Activated T-helper 1 cell treated with anti-CD3 and anti-CD28 coated beads, Interleukin-12 subunit alpha, Interleukin-12 subunit beta, Interleukin-2, Interleukin-4 antibody, amounts not matched to agents 30 ng/mL and 10 ng/mL and 1 ng/mL, durations not matched to agents 14 hours and 24 hours and 36 hours (primary cell): ENCODE data around the gene SLC38A3. TPM values are rescaled to one million over a fixed set of nuclear protein-coding genes. Genes with fewer than 3 reads are reported as not detected.

ENCODE experiments used
- DNase-seq: peaks from one replicate; pipeline ENCODE4 v3.0.0; 2021; ENCODE audit warnings: low spot score
- H3K27ac Mint-ChIP-seq: one replicate; pipeline ENCODE4 v1.8.0; 2021; ENCODE audit warnings: mild to moderate bottlenecking, mixed read lengths
- H3K27me3 Mint-ChIP-seq: one replicate; pipeline ENCODE4 v1.8.0; 2022; ENCODE audit warnings: mild to moderate bottlenecking, moderate library complexity, mixed read lengths; ENCODE audit not compliant: insufficient read depth
- H3K36me3 Mint-ChIP-seq: one replicate; pipeline ENCODE4 v1.8.0; 2021; ENCODE audit warnings: low read depth, mixed read lengths
- H3K4me1 Mint-ChIP-seq: one replicate; pipeline ENCODE4 v1.8.0; 2021; ENCODE audit warnings: low read depth, mixed read lengths
- H3K4me3 Mint-ChIP-seq: one replicate; pipeline ENCODE4 v1.8.0; 2021; ENCODE audit warnings: mild to moderate bottlenecking, moderate library complexity, mixed read lengths
- H3K9me3 Mint-ChIP-seq: one replicate; pipeline ENCODE4 v1.8.0; 2021; ENCODE audit warnings: mixed read lengths
- intact Hi-C: fragments of 100-400 bp; cut with micrococcal nuclease; formaldehyde crosslinking; loops from one replicate; pipeline ENCODE4 v1.15.1; 2024
- total RNA-seq: library from RNA; stranded (reverse); gene quantifications from 2 replicates; pipeline ENCODE4 v1.2.3, GENCODE V29; 2022

The SLC38A3 gene
- total RNA-seq, 1 donor from 2014 or later, result not detected

DNA sequence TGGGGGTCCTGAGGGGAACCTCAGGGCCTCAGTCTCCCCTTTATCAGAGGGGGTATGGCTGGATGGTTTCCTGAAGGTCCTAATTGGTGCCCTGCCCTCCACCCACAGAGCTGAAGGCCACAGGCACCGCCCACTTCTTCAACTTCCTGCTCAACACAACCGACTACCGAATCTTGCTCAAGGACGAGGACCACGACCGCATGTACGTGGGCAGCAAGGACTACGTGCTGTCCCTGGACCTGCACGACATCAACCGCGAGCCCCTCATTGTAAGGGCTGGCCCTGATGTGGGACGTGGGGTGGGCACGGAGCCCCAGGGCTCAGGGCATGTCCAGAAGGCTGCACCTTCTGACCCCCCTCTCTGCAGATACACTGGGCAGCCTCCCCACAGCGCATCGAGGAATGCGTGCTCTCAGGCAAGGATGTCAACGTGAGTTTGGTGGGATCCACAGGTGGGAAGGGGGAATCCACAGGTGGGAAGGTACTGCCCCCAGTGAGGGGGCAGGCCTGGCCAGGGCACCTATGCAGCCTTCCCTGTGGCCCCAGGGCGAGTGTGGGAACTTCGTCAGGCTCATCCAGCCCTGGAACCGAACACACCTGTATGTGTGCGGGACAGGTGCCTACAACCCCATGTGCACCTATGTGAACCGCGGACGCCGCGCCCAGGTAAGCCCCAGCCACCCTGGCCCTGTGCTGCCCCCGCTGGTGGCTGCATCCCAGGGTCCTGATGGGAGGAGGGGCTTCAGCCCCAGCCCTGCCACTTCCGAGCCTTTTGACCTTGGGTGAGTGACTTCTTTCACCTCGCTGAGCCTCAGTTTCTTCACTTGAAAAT, 31.2 kb upstream of the SLC38A3 start:
- intact Hi-C loops, result no loop called here
- H3K4me3 Mint-ChIP-seq, result no peak overlapping the region
- no peaks in the 10 kb centered on the region for H3K9me3 Mint-ChIP-seq
- H3K4me1 Mint-ChIP-seq, result no peaks in the 10 kb centered on the region
- H3K27me3 Mint-ChIP-seq, result peaks cover 4% of the 10 kb centered on the region
- H3K27ac Mint-ChIP-seq, result no peak overlapping the region
- no peaks in the 10 kb centered on the region for H3K36me3 Mint-ChIP-seq
- no peak for DNase-seq

- no peaks in the 10 kb centered on the region for H3K4me1 Mint-ChIP-seq
- no peak overlapping the region for H3K4me3 Mint-ChIP-seq
- H3K9me3 Mint-ChIP-seq, result no peaks in the 10 kb centered on the region
Observed at GRCh38 chr3:50174517-50174895, 30.6 kb upstream of the SLC38A3 start.

GRCh38 chr3:50174947-50175524, 30.0 kb upstream of the SLC38A3 start:
- intact Hi-C loops, result no loop called here
- no peaks in the 10 kb centered on the region for H3K9me3 Mint-ChIP-seq
- peaks cover 2% of the 10 kb centered on the region for H3K27me3 Mint-ChIP-seq
- DNase-seq, result no peak
- no peaks in the 10 kb centered on the region for H3K4me1 Mint-ChIP-seq
- H3K4me3 Mint-ChIP-seq, result no peak overlapping the region
- no peaks in the 10 kb centered on the region for H3K36me3 Mint-ChIP-seq
- H3K27ac Mint-ChIP-seq, result no peak overlapping the region

More at GRCh38 chr3:50174517-50174895, 30.6 kb upstream of the SLC38A3 start:
- Mint-ChIP-seq H3K27me3 (peaks cover 4% of the 10 kb centered on the region), H3K36me3 (no peaks in the 10 kb centered on the region), H3K27ac (no peak overlapping the region)
- intact Hi-C loops, result no loop called here
- no peak for DNase-seq

- no peak overlapping the region for H3K27ac Mint-ChIP-seq
- no peaks in the 10 kb centered on the region for H3K27me3 Mint-ChIP-seq
- no peaks in the 10 kb centered on the region for H3K4me1 Mint-ChIP-seq
- no peaks in the 10 kb centered on the region for H3K36me3 Mint-ChIP-seq
- intact Hi-C loops, result no loop called here
- H3K9me3 Mint-ChIP-seq, result no peaks in the 10 kb centered on the region
- DNase-seq, result no peak
- no peak overlapping the region for H3K4me3 Mint-ChIP-seq
Observed at GRCh38 chr3:50177346-50177745, 27.7 kb upstream of the SLC38A3 start.

DNA sequence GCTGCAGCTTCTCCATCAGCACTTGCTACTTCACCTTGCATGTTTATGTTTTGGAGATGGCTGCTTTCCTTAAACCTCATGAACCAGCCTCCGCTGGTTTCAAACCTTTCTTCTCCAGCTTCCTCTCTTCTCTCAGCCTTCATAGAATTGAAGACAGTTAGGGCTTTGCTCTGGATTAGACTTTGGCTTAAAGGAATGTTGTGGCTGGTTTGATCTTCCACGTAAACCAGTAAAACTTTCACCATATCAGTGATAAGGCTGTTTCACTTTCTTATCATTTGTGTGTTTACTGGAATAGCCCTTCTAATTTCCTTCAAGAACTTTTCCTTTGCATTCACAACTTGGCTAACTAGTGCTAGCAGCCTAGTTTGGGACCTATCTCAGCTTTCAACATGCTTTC, 25.4 kb upstream of the SLC38A3 start:
- H3K27ac Mint-ChIP-seq, result no peak overlapping the region
- DNase-seq, result no peak
- no peaks in the 10 kb centered on the region for H3K4me1 Mint-ChIP-seq
- no peaks in the 10 kb centered on the region for H3K9me3 Mint-ChIP-seq
- intact Hi-C loops, result no loop called here
- no peak overlapping the region for H3K4me3 Mint-ChIP-seq
- H3K27me3 Mint-ChIP-seq, result no peaks in the 10 kb centered on the region
- H3K36me3 Mint-ChIP-seq, result no peaks in the 10 kb centered on the region

GRCh38 chr3:50181985-50182384, 23.1 kb upstream of the SLC38A3 start:
- H3K27me3 Mint-ChIP-seq, result no peaks in the 10 kb centered on the region
- H3K4me1 Mint-ChIP-seq, result no peaks in the 10 kb centered on the region
- no peaks in the 10 kb centered on the region for H3K36me3 Mint-ChIP-seq
- intact Hi-C loops, result no loop called here
- DNase-seq, result no peak
- H3K4me3 Mint-ChIP-seq, result no peak overlapping the region
- H3K9me3 Mint-ChIP-seq, result no peaks in the 10 kb centered on the region
- no peak overlapping the region for H3K27ac Mint-ChIP-seq

DNA sequence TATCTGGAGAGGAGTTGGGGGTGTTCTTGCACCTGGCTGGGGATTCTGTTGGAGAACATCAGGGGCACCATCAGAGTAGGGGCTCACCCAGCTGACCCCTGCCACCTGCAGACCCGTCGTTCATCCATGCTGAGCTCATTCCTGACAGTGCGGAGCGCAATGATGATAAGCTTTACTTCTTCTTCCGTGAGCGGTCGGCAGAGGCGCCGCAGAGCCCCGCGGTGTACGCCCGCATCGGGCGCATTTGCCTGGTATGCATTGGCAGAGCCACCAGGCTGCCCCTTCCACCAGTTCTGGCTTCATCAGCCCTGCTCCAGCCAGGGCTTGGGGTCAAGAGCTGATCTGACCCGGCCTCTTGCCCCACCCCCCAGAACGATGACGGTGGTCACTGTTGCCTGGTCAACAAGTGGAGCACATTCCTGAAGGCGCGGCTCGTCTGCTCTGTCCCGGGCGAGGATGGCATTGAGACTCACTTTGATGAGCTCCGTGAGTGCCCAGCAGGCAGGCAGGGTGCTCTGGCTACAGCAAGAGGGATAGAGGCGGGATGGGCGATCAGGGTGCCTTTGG, 22.5 kb upstream of the SLC38A3 start:
- DNase-seq, result no peak
- Mint-ChIP-seq H3K4me3 (no peak overlapping the region), H3K27me3 (no peaks in the 10 kb centered on the region), H3K27ac (no peak overlapping the region), H3K36me3 (no peaks in the 10 kb centered on the region), H3K9me3 (no peaks in the 10 kb centered on the region), H3K4me1 (no peaks in the 10 kb centered on the region)
- intact Hi-C loops, result no loop called here

- Mint-ChIP-seq H3K4me1 (no peaks in the 10 kb centered on the region), H3K27me3 (no peaks in the 10 kb centered on the region), H3K36me3 (no peaks in the 10 kb centered on the region), H3K9me3 (no peaks in the 10 kb centered on the region), H3K27ac (no peak overlapping the region), H3K4me3 (no peak overlapping the region)
- intact Hi-C loops, result no loop called here
- no peak for DNase-seq
Observed at GRCh38 chr3:50183755-50184154, 21.3 kb upstream of the SLC38A3 start.

DNA sequence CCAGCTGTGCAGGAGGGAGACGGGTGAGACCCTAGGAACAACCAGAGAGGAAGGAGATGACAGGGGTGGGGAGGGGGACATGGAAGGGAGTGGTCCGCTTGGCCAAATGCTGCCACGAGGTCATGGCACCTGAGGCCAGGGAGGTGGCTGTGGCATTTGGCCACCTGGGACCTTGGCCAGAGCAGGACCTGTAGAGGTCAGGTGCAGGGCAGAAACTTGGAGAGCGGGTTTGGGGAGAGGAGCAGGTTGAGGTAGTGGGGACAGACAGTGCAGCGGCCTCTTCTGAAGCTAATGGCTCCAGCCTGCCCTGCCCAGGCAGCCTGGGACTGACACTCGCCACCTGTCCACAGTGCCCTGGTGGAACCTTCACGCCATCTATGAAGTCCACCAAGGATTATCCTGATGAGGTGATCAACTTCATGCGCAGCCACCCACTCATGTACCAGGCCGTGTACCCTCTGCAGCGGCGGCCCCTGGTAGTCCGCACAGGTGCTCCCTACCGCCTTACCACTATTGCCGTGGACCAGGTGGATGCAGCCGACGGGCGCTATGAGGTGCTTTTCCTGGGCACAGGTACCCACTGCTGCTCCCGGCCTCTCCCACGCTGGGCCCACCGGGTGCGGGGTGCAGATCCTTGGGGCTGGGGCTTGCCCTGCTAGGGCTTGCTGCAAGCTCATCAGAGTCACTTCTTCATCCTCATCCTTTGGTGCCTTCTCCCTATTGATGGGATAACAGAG, 20.7 kb upstream of the SLC38A3 start:
- DNase-seq, result no peak
- Mint-ChIP-seq H3K4me1 (no peaks in the 10 kb centered on the region), H3K27me3 (no peaks in the 10 kb centered on the region), H3K4me3 (no peak overlapping the region), H3K36me3 (no peaks in the 10 kb centered on the region), H3K9me3 (no peaks in the 10 kb centered on the region), H3K27ac (no peak overlapping the region)
- intact Hi-C loops, result no loop called here

GRCh38 chr3:50185230-50185629, 19.8 kb upstream of the SLC38A3 start:
- no peaks in the 10 kb centered on the region for H3K27me3 Mint-ChIP-seq
- H3K9me3 Mint-ChIP-seq, result no peaks in the 10 kb centered on the region
- DNase-seq, result no peak
- H3K4me1 Mint-ChIP-seq, result no peaks in the 10 kb centered on the region
- intact Hi-C loops, result no loop called here
- no peak overlapping the region for H3K27ac Mint-ChIP-seq
- H3K36me3 Mint-ChIP-seq, result no peaks in the 10 kb centered on the region
- no peak overlapping the region for H3K4me3 Mint-ChIP-seq

- no peak for DNase-seq
- intact Hi-C loops, result no loop called here
- no peaks in the 10 kb centered on the region for H3K4me1 Mint-ChIP-seq
- no peak overlapping the region for H3K27ac Mint-ChIP-seq
- H3K9me3 Mint-ChIP-seq, result no peaks in the 10 kb centered on the region
- no peaks in the 10 kb centered on the region for H3K36me3 Mint-ChIP-seq
- H3K27me3 Mint-ChIP-seq, result no peaks in the 10 kb centered on the region
- no peak overlapping the region for H3K4me3 Mint-ChIP-seq
Observed at GRCh38 chr3:50186096-50186495, 19.0 kb upstream of the SLC38A3 start.

- no peak overlapping the region for H3K4me3 Mint-ChIP-seq
- no peak overlapping the region for H3K27ac Mint-ChIP-seq
- intact Hi-C loops, result no loop called here
- DNase-seq, result no peak
- H3K4me1 Mint-ChIP-seq, result no peaks in the 10 kb centered on the region
- no peaks in the 10 kb centered on the region for H3K9me3 Mint-ChIP-seq
- H3K27me3 Mint-ChIP-seq, result peaks cover 2% of the 10 kb centered on the region
- no peaks in the 10 kb centered on the region for H3K36me3 Mint-ChIP-seq
Observed at GRCh38 chr3:50187750-50188149, 17.3 kb upstream of the SLC38A3 start.

DNA sequence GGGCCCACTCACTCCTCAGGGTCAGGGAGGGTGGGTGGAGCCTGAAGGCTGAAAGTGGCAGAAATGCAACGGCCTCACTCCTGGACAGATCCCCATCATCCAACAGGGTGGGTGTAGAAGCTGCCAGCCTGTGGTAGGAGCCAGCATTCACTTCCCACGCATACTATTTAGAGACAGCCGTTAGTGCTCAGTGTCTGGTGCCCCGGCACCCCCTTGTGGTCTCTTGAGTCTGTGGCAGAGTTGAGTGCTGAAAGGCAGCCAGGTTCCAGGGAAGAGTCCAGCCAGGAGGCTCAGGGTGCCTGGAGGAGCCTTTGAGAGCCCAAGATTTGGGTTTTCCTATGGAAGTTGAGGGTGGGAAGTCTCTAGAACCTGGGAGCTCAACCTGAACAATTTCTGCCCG, 15.8 kb upstream of the SLC38A3 start:
- H3K9me3 Mint-ChIP-seq, result no peaks in the 10 kb centered on the region
- no peak for DNase-seq
- no peak overlapping the region for H3K27ac Mint-ChIP-seq
- intact Hi-C loops, result loop anchor here (1.0 kb wide), 1 partner anchor 68 kb away; no protein-coding TSS in a partner anchor
- no peaks in the 10 kb centered on the region for H3K4me1 Mint-ChIP-seq
- H3K27me3 Mint-ChIP-seq, result peaks cover 6% of the 10 kb centered on the region
- no peaks in the 10 kb centered on the region for H3K36me3 Mint-ChIP-seq
- H3K4me3 Mint-ChIP-seq, result no peak overlapping the region
